GM12875 (cell line): Measurements from ENCODE around the gene SEC61A1.

Experiments used
- H3K4me3 ChIP-seq: one replicate; pipeline ENCODE4 v1.5.1; 2011; ENCODE audit warnings: low read depth, low read length, control low read depth
- TF ChIP-seq, protein P1 (sequence below): IDR thresholded peaks from 2 replicates; pipeline ENCODE4 v1.5.1; 2011; ENCODE audit warnings: low read depth, mild to moderate bottlenecking, control low read depth, inconsistent platforms, low read length, moderate library complexity, borderline replicate concordance; ENCODE audit not compliant: insufficient read depth

The SEC61A1 gene

GRCh38 chr3:128056258-128056657 is 4.0 kb downstream of the SEC61A1 start:
- TF ChIP-seq, protein P1, sequence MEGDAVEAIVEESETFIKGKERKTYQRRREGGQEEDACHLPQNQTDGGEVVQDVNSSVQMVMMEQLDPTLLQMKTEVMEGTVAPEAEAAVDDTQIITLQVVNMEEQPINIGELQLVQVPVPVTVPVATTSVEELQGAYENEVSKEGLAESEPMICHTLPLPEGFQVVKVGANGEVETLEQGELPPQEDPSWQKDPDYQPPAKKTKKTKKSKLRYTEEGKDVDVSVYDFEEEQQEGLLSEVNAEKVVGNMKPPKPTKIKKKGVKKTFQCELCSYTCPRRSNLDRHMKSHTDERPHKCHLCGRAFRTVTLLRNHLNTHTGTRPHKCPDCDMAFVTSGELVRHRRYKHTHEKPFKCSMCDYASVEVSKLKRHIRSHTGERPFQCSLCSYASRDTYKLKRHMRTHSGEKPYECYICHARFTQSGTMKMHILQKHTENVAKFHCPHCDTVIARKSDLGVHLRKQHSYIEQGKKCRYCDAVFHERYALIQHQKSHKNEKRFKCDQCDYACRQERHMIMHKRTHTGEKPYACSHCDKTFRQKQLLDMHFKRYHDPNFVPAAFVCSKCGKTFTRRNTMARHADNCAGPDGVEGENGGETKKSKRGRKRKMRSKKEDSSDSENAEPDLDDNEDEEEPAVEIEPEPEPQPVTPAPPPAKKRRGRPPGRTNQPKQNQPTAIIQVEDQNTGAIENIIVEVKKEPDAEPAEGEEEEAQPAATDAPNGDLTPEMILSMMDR = no peak
- H3K4me3 ChIP-seq = no peak overlapping the region

- no peak overlapping the region for H3K4me3 ChIP-seq
- TF ChIP-seq, protein P1 = no peak
These were observed 8.5 kb downstream of the SEC61A1 start for GRCh38 chr3:128060473-128061381.

DNA sequence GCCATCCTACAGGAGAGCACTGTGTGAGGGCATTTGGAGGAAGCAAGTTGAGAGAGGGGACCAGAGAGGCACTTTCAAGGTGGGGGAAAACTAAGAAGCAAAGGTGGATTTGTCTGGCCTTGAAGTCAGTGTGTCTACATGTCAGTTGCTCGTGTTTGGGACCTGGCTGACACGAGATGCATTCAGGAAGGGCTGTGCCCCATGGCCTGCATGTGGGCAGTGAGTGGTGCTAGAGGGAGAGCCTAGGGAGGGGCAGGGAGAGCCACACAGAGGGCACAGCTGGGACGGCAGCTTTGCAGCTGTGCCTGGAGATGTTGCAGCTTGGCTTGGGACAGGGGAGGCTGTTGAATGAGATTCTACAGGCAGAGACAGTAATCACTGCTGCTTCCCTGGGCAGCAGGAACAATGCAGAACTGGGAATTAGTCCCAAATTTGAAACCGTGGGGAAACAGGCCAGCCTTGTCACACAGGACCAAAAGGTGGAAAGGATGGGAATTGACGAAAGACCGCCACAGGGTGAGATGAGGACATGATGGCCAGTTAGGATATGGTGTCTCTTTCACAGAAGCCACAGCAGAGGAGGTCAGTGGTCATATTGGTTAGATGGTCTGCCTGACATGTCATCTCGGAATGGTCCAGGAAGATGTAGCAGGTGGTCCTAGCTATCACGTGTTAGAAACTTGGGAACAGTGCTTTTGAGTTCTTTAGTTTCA is 10.0 kb downstream of the SEC61A1 start:
- TF ChIP-seq, protein P1 = no peak

GRCh38 chr3:128063865-128064264 is 11.6 kb downstream of the SEC61A1 start:
- TF ChIP-seq, protein P1 = no peak
- no peak overlapping the region for H3K4me3 ChIP-seq

More for the DNA sequence above, 10.0 kb downstream of the SEC61A1 start:
- H3K4me3 ChIP-seq = no peak overlapping the region

- no peak overlapping the region for H3K4me3 ChIP-seq
- TF ChIP-seq, protein P1 = no peak
These were observed 12.7 kb downstream of the SEC61A1 start for GRCh38 chr3:128064962-128065361.

DNA sequence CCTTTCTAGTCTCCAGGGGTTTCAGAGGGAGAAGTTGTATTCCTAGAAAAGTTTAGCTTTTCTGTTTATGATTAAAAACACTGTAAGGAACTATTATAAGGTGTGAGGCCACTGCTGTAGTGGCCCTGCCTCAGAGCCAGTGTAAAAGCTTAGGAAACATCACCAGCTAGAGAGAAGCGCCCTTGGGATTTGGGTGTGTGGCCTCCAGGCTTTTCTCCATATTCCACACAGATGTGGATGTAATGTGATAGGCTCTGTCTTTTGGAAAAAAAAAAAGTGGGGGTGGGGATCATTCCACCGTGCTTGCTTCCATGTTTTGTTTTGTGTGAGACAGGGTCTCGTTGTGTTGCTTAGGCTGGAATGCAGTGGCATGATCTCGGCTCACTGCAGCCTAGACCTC is 13.9 kb downstream of the SEC61A1 start:
- no peak overlapping the region for H3K4me3 ChIP-seq
- TF ChIP-seq, protein P1 = no peak
